ENCODE data around the gene GPX3. TPM values are rescaled to one million over a fixed set of nuclear protein-coding genes. Genes with fewer than 3 reads are reported as not detected.

GPX3 gene
- total and polyA plus RNA-seq, 9 of the 15 experiments (the other 6 are each of a cell fraction or from before 2014, with no cell fraction given), result 0.25 to 0.86 TPM; not detected in 7

- Histone ChIP-seq H3K79me2 (ENCODE audit: control insufficient read depth, insufficient read depth, low read length) (no peaks in the 10 kb centered on the region), H3K27me3 (ENCODE audit: control insufficient read depth in 2 of 2, insufficient read depth in 2 of 2, low read length in 2 of 2) (no peaks in the 10 kb centered on the region), H3K9ac (ENCODE audit: insufficient read depth in 1 of 2, low read depth in 2 of 2, low read length in 2 of 2) (no peak overlapping the region), H3K9me3 (replicated peaks; ENCODE audit: control insufficient read depth, insufficient read depth, low read depth, low read length) (no peaks in the 10 kb centered on the region), H3K4me1 (replicated peaks in 1 of 2; ENCODE audit: control insufficient read depth in 2 of 2, insufficient read depth in 2 of 2, low read length in 2 of 2) (peaks cover 0 to 4% of the 10 kb centered on the region in 2 experiments; a peak in 1 of 5 replicates), H4K20me1 (replicated peaks; ENCODE audit: control insufficient read depth, insufficient read depth, low read length) (no peaks in the 10 kb centered on the region), H3K4me2 (ENCODE audit: insufficient read depth, low read length) (no peak overlapping the region), H3K36me3 (ENCODE audit: control insufficient read depth, insufficient read depth, low read length) (peaks cover 43% of the 10 kb centered on the region), H3K4me3 (no peak overlapping the region), H2AFZ (ENCODE audit: low read depth, low read length) (no peak overlapping the region), H3K27ac (ENCODE audit: extremely low read depth, low read depth, low read length) (no peak overlapping the region), H3K9me1 (ENCODE audit: control insufficient read depth, insufficient read depth, low read length) (peaks cover 4% of the 10 kb centered on the region)
- DNase-seq (ENCODE audit: extremely low read depth in 1 of 4, low spot score in 3 of 4) (no peak), FAIRE-seq (no peak), ATAC-seq (no peak)
- CTCF ChIA-PET (ENCODE audit: low intra/inter-chr PET ratio), result no interaction called here
- intact Hi-C loops (cut with micrococcal nuclease), result loop anchor here (5.0 kb wide), 1 partner anchor 263 kb away; no protein-coding TSS in a partner anchor
- TF ChIP-seq TFAP4 (CRISPR knock-in tag; IDR thresholded peaks at IDR 0.05; ENCODE audit: borderline replicate concordance), result no peak
- POLR2A ChIA-PET, result interaction anchor here (1.2 to 1.3 kb wide), 2 partner anchors 9 to 15 kb away, joined by 3 to 4 read pairs; no protein-coding TSS in a partner anchor
- BruUV-seq (replicated peaks), result no TSS peak
- in situ Hi-C loops (cut with MboI), result loop anchor here (5.0 kb wide), 1 partner anchor 63 kb away; no protein-coding TSS in a partner anchor
- 85% methylated on average over 4 of the region's 4 CpGs for WGBS (ENCODE audit: insufficient coverage, low coverage, missing lambda C conversion rate)
These were observed 33.5 kb downstream of the GPX3 start for GRCh38 chr5:151053796-151054462.

- CTCF ChIA-PET (ENCODE audit: low intra/inter-chr PET ratio), result no interaction called here
- no peaks in the 10 kb centered on the region for H3K79me2 ChIP-seq (ENCODE audit: control insufficient read depth, insufficient read depth, low read length)
- H3K36me3 ChIP-seq (ENCODE audit: control insufficient read depth, insufficient read depth, low read length), result peaks cover 41% of the 10 kb centered on the region
- BruUV-seq (replicated peaks), result no TSS peak
- 67% methylated on average over 3 of the region's 3 CpGs for whole genome bisulfite sequencing (ENCODE audit: insufficient coverage, low coverage, missing lambda C conversion rate)
- in situ Hi-C loops (cut with MboI) (loop anchor here (5.0 kb wide), 1 partner anchor 63 kb away; no protein-coding TSS in a partner anchor), intact Hi-C loops (cut with micrococcal nuclease) (loop anchor here (5.0 kb wide), 1 partner anchor 263 kb away; no protein-coding TSS in a partner anchor)
- H3K9me3 ChIP-seq (replicated peaks; ENCODE audit: control insufficient read depth, insufficient read depth, low read depth, low read length), result no peaks in the 10 kb centered on the region
- peaks cover 4% of the 10 kb centered on the region for H3K9me1 ChIP-seq (ENCODE audit: control insufficient read depth, insufficient read depth, low read length)
- ATAC-seq, result no peak
- H3K9ac ChIP-seq (ENCODE audit: insufficient read depth in 1 of 2, low read depth in 2 of 2, low read length in 2 of 2), result no peak overlapping the region
- peaks cover 0 to 4% of the 10 kb centered on the region in 2 experiments; a peak in 1 of 5 replicates for H3K4me1 ChIP-seq (replicated peaks in 1 of 2; ENCODE audit: control insufficient read depth in 2 of 2, insufficient read depth in 2 of 2, low read length in 2 of 2)
- FAIRE-seq, result no peak
- no peak overlapping the region for H3K4me3 ChIP-seq
- no peak overlapping the region for H3K4me2 ChIP-seq (ENCODE audit: insufficient read depth, low read length)
- POLR2A ChIA-PET, result interaction anchor here (0.6 to 1.3 kb wide), 3 partner anchors 9 to 525 kb away, joined by 3 read pairs; no protein-coding TSS in a partner anchor
- H3K27me3 ChIP-seq (ENCODE audit: control insufficient read depth in 2 of 2, insufficient read depth in 2 of 2, low read length in 2 of 2), result no peaks in the 10 kb centered on the region
- no peak for DNase-seq (ENCODE audit: extremely low read depth in 1 of 4, low spot score in 3 of 4)
- no peak overlapping the region for H3K27ac ChIP-seq (ENCODE audit: extremely low read depth, low read depth, low read length)
- H4K20me1 ChIP-seq (replicated peaks; ENCODE audit: control insufficient read depth, insufficient read depth, low read length), result no peaks in the 10 kb centered on the region
- H2AFZ ChIP-seq (ENCODE audit: low read depth, low read length), result no peak overlapping the region
- TF ChIP-seq ZFP1 (CRISPR knock-in tag; IDR thresholded peaks at IDR 0.05) (no peak), ZNF395 (CRISPR knock-in tag; IDR thresholded peaks at IDR 0.05) (no peak), RBM14 (IDR thresholded peaks at IDR 0.05; ENCODE audit: borderline replicate concordance, insufficient read depth, low read depth, low read length) (no peak), MECOM (CRISPR knock-in tag; IDR thresholded peaks at IDR 0.05) (no peak), KLF1 (tag; IDR thresholded peaks at IDR 0.05) (no peak), ZNF586 (CRISPR knock-in tag; conservative IDR thresholded peaks at IDR 0.05) (no peak), SMC3 (conservative IDR thresholded peaks at IDR 0.05; ENCODE audit: insufficient read depth, low read depth, low read length) (no peak)
These were observed 34.3 kb downstream of the GPX3 start for GRCh38 chr5:151054709-151055108.

Data from K562 (cell line).